K562 (cell line): Measurements from ENCODE around the gene KCNH2. TPM values are rescaled to one million over a fixed set of nuclear protein-coding genes. Genes with fewer than 3 reads are reported as not detected.
A peak's percentile ranks its signal among the peaks of the same experiment; 100 is the strongest.

Experiments used
- CAMTA2 ChIP-seq: fragments of 250-450 bp; sonication (Bioruptor Pico); conservative IDR thresholded peaks from 2 replicates; pipeline ENCODE4 v1.5.1; 2022
- EP400 ChIP-seq: fragments of 450-650 bp; IDR thresholded peaks from 2 replicates; pipeline ENCODE4 v1.6.1; 2017; ENCODE audit warnings: antibody characterized with exemption, mild to moderate bottlenecking, moderate library complexity
- FOXJ3 ChIP-seq: sonication (generic); formaldehyde crosslinking; IDR thresholded peaks from 2 replicates; pipeline ENCODE4 v1.4.0; 2020; ENCODE audit warnings: mild to moderate bottlenecking, missing genetic modification reagents
- NELFE ChIP-seq: IDR thresholded peaks from 2 replicates; pipeline ENCODE4 v1.6.1; 2011; ENCODE audit warnings: mild to moderate bottlenecking; ENCODE audit not compliant: insufficient read depth, insufficient read length
- ZNF197 ChIP-seq: fragments of 200-800 bp; sonication (Bioruptor generic); IDR thresholded peaks from 2 replicates; pipeline ENCODE4 v1.6.1; 2016; ENCODE audit warnings: low read depth, missing genetic modification characterization, missing compliant biosample characterization
- ZNF609 ChIP-seq: sonication (generic); formaldehyde crosslinking; IDR thresholded peaks from 2 replicates; pipeline ENCODE4 v1.8.1; 2023; ENCODE audit warnings: missing genetic modification reagents, mild to moderate bottlenecking, borderline replicate concordance
- polyA plus RNA-seq, 8 experiments: library from polyadenylated mRNA; depleted of rRNA in 4 of 8; stranded (reverse) in 5 of 8; unstranded in 3 of 8; fragments of >200 nt; fragmentation: Nextera tagmentation in 2 of 8; fragmentation: Illumina TruSeq in 1 of 8; extraction: Ambion mirVana in 2 of 8; extraction: Trizol in 1 of 8; gene quantifications; 2 replicates each; pipeline versions ENCODE4 v1.2.1 to v1.2.3, GENCODE V29; 2011 to 2014; ENCODE audit warnings: inconsistent platforms in 1 of 8, missing spikeins in 1 of 8
- total RNA-seq, 7 experiments: library from RNA; depleted of rRNA in 6 of 7; stranded (reverse); fragments of >200 nt in 6 of 7; fragmentation: Illumina TruSeq in 2 of 7; extraction: Trizol in 2 of 7; gene quantifications; 2 replicates each; pipeline versions ENCODE4 v1.2.1 to v1.2.3, GENCODE V29; 2011 to 2021; ENCODE audit warnings: low replicate concordance in 1 of 7
- TF ChIP-seq, protein P1 (sequence below): conservative IDR thresholded peaks from 2 replicates; pipeline ENCODE4 v1.6.1; 2011; ENCODE audit warnings: low read depth, mild to moderate bottlenecking, low read length; ENCODE audit not compliant: control insufficient read depth
- TF ChIP-seq, protein P2 (sequence below): fragments of 250-450 bp; sonication (Bioruptor Pico); IDR thresholded peaks from 2 replicates; pipeline ENCODE4 v1.8.0; 2022; ENCODE audit warnings: inconsistent platforms, mild to moderate bottlenecking, moderate library complexity, borderline replicate concordance

The KCNH2 gene
- total and polyA plus RNA-seq, 9 of the 15 experiments (the other 6 are each of a cell fraction or from before 2014, with no cell fraction given): 18.1 to 368 (median 218) TPM

- TF ChIP-seq NELFE (no peak), ZNF609 (no peak), CAMTA2 (no peak; the same call in 1 of the 2 replicates), ZNF197 (peak; percentile 89), EP400 (no peak), FOXJ3 (no peak)
- TF ChIP-seq, protein P1, sequence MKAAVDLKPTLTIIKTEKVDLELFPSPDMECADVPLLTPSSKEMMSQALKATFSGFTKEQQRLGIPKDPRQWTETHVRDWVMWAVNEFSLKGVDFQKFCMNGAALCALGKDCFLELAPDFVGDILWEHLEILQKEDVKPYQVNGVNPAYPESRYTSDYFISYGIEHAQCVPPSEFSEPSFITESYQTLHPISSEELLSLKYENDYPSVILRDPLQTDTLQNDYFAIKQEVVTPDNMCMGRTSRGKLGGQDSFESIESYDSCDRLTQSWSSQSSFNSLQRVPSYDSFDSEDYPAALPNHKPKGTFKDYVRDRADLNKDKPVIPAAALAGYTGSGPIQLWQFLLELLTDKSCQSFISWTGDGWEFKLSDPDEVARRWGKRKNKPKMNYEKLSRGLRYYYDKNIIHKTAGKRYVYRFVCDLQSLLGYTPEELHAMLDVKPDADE: no peak
- TF ChIP-seq, protein P2, sequence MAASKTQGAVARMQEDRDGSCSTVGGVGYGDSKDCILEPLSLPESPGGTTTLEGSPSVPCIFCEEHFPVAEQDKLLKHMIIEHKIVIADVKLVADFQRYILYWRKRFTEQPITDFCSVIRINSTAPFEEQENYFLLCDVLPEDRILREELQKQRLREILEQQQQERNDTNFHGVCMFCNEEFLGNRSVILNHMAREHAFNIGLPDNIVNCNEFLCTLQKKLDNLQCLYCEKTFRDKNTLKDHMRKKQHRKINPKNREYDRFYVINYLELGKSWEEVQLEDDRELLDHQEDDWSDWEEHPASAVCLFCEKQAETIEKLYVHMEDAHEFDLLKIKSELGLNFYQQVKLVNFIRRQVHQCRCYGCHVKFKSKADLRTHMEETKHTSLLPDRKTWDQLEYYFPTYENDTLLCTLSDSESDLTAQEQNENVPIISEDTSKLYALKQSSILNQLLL (CRISPR knock-in tag): no peak
Observed at GRCh38 chr7:150962553-150963399, 15.3 kb downstream of the KCNH2 start (continued).
